ENCODE measurements around the gene TGOLN2.

DNA sequence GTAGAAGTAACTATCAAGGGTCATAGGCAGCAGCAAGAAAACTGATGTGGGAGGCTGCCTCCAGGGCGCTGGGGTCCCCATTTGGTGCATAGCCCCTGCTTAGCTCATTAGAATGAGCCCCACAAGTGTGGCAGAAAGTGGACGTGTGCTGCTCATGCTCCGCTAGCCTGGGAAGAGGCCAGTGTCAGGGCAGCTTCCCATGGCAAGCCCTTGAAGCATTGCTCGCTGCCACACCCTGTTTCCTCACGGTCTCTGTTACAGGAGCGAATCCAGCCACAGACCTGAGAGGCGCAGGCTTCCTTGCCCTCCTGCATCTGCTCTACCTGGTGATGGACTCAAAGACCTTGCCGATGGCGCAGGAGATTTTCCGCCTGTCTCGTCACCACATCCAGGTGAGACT lies 49.3 kb upstream of the TGOLN2 start:
- TF ChIP-seq, protein P1, sequence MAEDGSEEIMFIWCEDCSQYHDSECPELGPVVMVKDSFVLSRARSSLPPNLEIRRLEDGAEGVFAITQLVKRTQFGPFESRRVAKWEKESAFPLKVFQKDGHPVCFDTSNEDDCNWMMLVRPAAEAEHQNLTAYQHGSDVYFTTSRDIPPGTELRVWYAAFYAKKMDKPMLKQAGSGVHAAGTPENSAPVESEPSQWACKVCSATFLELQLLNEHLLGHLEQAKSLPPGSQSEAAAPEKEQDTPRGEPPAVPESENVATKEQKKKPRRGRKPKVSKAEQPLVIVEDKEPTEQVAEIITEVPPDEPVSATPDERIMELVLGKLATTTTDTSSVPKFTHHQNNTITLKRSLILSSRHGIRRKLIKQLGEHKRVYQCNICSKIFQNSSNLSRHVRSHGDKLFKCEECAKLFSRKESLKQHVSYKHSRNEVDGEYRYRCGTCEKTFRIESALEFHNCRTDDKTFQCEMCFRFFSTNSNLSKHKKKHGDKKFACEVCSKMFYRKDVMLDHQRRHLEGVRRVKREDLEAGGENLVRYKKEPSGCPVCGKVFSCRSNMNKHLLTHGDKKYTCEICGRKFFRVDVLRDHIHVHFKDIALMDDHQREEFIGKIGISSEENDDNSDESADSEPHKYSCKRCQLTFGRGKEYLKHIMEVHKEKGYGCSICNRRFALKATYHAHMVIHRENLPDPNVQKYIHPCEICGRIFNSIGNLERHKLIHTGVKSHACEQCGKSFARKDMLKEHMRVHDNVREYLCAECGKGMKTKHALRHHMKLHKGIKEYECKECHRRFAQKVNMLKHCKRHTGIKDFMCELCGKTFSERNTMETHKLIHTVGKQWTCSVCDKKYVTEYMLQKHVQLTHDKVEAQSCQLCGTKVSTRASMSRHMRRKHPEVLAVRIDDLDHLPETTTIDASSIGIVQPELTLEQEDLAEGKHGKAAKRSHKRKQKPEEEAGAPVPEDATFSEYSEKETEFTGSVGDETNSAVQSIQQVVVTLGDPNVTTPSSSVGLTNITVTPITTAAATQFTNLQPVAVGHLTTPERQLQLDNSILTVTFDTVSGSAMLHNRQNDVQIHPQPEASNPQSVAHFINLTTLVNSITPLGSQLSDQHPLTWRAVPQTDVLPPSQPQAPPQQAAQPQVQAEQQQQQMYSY (CRISPR knock-in tag; IDR thresholded peaks at IDR 0.05): no peak
- no peak for TF ChIP-seq SIN3A (IDR thresholded peaks at IDR 0.05; ENCODE audit: low read depth, low read length)
- TF ChIP-seq, protein P2, sequence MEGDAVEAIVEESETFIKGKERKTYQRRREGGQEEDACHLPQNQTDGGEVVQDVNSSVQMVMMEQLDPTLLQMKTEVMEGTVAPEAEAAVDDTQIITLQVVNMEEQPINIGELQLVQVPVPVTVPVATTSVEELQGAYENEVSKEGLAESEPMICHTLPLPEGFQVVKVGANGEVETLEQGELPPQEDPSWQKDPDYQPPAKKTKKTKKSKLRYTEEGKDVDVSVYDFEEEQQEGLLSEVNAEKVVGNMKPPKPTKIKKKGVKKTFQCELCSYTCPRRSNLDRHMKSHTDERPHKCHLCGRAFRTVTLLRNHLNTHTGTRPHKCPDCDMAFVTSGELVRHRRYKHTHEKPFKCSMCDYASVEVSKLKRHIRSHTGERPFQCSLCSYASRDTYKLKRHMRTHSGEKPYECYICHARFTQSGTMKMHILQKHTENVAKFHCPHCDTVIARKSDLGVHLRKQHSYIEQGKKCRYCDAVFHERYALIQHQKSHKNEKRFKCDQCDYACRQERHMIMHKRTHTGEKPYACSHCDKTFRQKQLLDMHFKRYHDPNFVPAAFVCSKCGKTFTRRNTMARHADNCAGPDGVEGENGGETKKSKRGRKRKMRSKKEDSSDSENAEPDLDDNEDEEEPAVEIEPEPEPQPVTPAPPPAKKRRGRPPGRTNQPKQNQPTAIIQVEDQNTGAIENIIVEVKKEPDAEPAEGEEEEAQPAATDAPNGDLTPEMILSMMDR (IDR thresholded peaks at IDR 0.05 in 2 of 3, conservative IDR thresholded peaks at IDR 0.05 in 1 of 3; ENCODE audit: control insufficient read depth in 2 of 3, extremely low read depth in 1 of 3, insufficient read depth in 1 of 3, low read depth in 3 of 3, low read length in 3 of 3): no peak
- no peak for TF ChIP-seq TAF1 (IDR thresholded peaks at IDR 0.05; ENCODE audit: borderline replicate concordance, low read depth, low read length)
- TF ChIP-seq EZH2 (IDR thresholded peaks at IDR 0.05; ENCODE audit: borderline replicate concordance, control insufficient read depth, low read depth, low read length): no peak
